Ishikawa (cell line): ENCODE measurements around the gene MMRN1.

Source experiments
- CEBPB ChIP-seq: IDR thresholded peaks from 2 replicates; pipeline ENCODE4 v1.6.1; 2012
- FOXM1 ChIP-seq: IDR thresholded peaks from 2 replicates; pipeline ENCODE4 v1.6.1; 2012; ENCODE audit warnings: low read depth, borderline replicate concordance
- NFIC ChIP-seq: IDR thresholded peaks from 2 replicates; pipeline ENCODE4 v1.6.1; 2012
- RAD21 ChIP-seq: IDR thresholded peaks from 2 replicates; pipeline ENCODE4 v1.6.1; 2012; ENCODE audit warnings: low read depth
- TAF1 ChIP-seq: IDR thresholded peaks from 2 replicates; pipeline ENCODE4 v1.6.1; 2012; ENCODE audit warnings: low read depth, mild to moderate bottlenecking
- YY1 ChIP-seq: IDR thresholded peaks from 2 replicates; pipeline ENCODE4 v1.6.1; 2012; ENCODE audit warnings: low read depth
- ZBTB7A ChIP-seq: IDR thresholded peaks from 2 replicates; pipeline ENCODE4 v1.6.1; 2012; ENCODE audit warnings: low read depth
- TF ChIP-seq, protein P1 (sequence below): IDR thresholded peaks from 2 replicates; pipeline ENCODE4 v1.6.1; 2012

DNA sequence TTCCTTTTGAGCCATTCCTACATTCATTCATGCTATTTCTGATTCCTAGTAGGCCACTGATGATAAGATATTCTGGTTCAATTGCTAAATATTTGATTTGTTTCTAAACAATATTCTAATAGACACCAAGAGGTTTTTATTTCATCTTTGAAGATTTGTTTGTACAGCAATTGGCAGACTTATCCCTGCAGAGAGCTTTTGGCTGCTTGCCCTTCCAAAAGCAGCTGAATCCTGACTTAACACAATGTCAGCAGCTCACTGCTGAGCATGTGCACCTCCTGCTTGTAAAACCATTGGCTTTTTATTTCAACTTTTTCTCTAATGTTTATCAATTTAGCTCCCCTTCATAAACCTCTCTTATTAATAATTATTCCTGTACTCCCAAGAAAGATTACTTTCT, 45.3 kb downstream of the MMRN1 start:
- TF ChIP-seq TAF1 (no peak), CEBPB (no peak), RAD21 (no peak), YY1 (no peak), FOXM1 (no peak), NFIC (no peak), ZBTB7A (no peak)
- TF ChIP-seq, protein P1, sequence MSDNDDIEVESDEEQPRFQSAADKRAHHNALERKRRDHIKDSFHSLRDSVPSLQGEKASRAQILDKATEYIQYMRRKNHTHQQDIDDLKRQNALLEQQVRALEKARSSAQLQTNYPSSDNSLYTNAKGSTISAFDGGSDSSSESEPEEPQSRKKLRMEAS, result no peak
